Measurements from ENCODE around the gene GLIS1.

Gene GLIS1

DNA sequence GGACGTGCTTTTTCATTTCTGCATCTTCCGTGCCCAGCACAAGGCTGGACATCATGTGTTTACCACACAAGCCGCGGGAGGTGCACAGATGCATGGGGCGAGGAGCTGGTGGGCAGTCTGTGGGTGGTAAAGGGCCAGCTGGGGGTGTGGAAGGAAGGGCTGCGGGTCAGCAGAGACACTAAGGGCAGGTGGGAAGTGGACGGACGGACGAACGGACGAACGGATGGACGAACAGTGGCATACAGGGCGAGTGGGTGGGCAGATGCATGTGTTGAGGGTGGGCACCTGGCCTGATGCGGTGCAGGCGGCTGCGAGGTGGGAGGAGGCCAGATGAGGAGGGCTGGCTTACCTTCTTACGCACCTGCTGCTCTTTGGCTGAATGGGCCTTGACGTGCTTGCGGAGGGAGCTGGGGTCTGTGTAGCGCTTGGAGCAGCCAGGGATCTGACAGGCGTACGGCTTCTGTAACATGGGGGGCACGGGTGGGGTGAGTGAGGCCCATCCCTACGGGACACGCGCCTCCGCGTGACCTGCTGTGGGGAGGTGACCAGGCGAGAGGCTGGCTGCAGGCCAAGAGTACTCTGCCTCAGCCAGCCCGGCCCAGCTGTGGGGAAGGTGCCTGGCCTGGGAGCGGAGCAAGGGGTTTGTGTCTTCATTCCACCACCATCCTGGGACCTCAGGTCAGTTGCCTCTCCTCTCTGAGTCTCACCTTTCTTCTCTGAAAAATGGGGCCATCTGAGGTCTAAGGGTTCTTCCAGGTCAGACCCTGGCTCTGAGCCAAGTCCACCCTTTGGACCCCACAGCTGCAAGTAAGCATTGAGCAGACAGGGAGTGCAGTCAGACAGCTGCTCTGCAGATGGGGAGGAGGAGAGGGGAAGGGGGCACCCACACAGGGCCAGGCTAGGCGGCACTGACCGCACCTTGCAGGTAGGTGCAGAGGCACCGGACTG is 214.3 kb downstream of the GLIS1 start:
- no peak for DNase-seq

DNA sequence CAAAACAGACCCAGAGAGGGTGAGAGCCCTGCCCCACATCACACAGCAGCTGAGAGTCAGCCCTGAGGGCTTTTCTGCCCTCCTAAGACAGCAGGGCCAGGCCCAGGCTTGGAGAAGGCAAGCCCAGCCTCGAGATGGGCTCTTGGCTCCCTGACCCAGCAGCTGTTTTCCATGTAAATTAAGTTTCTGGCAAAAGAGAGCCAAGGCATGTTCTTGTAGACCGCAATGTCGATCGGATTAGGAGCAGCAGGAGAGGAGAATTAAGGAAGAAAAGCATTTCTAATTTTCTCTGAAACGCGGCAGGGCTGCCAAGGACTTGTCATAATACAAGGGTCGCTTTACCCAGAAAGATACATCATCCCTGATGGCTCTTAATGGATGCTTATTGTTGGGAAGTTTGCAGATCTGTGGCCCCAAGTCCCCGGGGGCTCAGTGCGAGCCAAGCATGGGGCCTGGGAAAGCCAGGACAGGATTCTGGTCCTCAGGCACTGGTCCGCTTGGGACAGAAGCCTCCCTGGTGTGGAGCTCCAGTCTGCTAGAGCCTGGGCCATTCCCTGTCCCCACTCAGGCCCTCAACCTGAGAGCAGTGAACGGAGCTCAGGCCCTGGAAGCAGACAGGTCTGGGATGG is 216.9 kb downstream of the GLIS1 start:
- DNase-seq: no peak

DNA sequence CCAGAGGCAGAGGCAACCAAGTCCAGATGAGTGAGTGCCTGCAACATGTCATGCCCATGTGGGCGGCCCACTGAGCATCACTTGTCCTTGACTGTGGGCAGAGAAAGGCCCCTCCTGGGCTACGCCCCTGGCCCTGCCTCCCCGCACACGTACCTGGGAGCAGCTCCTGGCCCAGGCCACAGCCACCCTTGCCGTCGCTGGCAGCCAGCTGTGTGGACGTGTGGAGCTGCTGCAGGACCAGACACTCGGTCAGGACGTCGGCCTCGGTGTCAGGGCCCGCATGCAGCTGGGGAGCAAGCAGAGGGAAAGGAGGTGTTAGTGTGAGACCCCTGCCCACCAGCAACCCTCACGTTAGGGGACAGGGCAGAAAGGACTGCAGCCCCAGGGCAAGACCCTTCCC is 218.5 kb downstream of the GLIS1 start:
- no peak for DNase-seq

- DNase-seq: no peak
Measured at GRCh38 chr1:53519421-53519820, 219.5 kb downstream of the GLIS1 start.

GRCh38 chr1:53518775-53519174 is 220.2 kb downstream of the GLIS1 start:
- no peak for DNase-seq

DNA sequence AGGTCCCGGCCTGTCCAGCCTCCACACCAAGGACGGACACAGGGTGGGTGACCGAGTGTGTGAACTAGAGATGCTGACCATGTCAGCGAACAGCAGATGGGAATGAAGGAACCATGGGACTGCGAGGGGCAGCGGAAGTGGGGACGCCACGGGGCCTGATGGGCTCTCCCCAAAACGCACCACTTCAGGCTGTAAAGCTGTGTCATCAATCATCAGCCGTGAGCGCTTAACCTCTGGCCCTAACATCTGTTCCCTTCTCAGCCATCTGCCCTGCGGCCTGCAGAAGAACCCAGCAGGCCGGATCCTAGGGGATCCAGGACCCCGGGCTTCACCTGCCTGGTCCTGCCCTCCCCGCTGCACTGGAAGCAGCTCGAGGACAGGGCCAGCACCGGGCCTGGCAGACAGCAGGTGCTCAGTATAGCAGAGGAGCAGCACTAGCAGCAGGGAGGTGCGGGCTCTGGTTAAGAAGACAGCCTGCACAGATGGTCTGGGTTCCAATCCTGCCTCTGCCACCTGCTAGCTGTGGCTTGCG is 221.1 kb downstream of the GLIS1 start:
- DNase-seq: no peak

GRCh38 chr1:53517109-53517508 is 221.9 kb downstream of the GLIS1 start:
- no peak for DNase-seq

GRCh38 chr1:53516181-53516580 is 222.8 kb downstream of the GLIS1 start:
- no peak for DNase-seq

DNA sequence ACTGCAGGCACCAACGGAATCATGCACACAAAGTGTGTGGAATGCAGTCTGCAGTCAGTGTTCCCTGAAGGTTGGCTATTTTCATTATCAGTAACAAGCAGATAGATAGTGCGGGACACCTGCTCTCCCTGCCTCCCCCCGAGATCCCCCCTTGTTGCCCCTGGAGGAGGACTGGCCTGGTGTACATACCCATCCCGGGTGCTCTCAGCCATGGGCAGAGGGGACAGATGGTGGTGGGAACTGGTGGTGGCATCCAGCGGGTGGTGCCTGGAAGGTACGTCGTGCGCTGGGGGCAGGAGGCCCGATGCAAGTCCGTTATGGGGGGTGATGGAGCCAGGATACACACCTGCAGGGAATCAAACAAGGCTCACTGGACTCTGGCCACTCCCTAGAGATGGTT is 224.5 kb downstream of the GLIS1 start:
- no peak for DNase-seq

- DNase-seq: no peak
Measured at GRCh38 chr1:53513846-53514245, 225.1 kb downstream of the GLIS1 start.

- no peak for DNase-seq
Measured at GRCh38 chr1:53512807-53513755, 225.9 kb downstream of the GLIS1 start.

GRCh38 chr1:53511933-53512806 is 226.8 kb downstream of the GLIS1 start:
- no peak for DNase-seq

GRCh38 chr1:53511323-53511932 is 227.5 kb downstream of the GLIS1 start:
- DNase-seq: no peak

- DNase-seq: no peak
Measured at GRCh38 chr1:53510215-53510614, 228.7 kb downstream of the GLIS1 start.

- DNase-seq: no peak
Measured at GRCh38 chr1:53509775-53510174, 229.2 kb downstream of the GLIS1 start.

- no peak for DNase-seq
Measured at GRCh38 chr1:53508991-53509666, 229.8 kb downstream of the GLIS1 start.

GRCh38 chr1:53508056-53508990 is 230.6 kb downstream of the GLIS1 start:
- DNase-seq: no peak

- DNase-seq: no peak
Measured at GRCh38 chr1:53507116-53507820, 231.7 kb downstream of the GLIS1 start.
